OCI-LY3 (cell line): Measurements from ENCODE around the gene TMEM17.

ENCODE experiments used
- H2AFZ ChIP-seq: fragments of 200-600, 300-600 bp; shearing (Covaris generic); 2 replicates; pipeline ENCODE4 v1.6.0; 2014; ENCODE audit warnings: antibody characterized with exemption, low read depth, low read length
- H3K27ac ChIP-seq: fragments of 200-600, 300-600 bp; sonication (generic); 2 replicates; pipeline ENCODE4 v1.5.1; 2014; ENCODE audit warnings: mild to moderate bottlenecking, low read length, moderate library complexity, mixed read lengths
- H3K27me3 ChIP-seq: fragments of 200-600, 300-600 bp; sonication (generic); 2 replicates; pipeline ENCODE4 v1.6.1; 2014; ENCODE audit warnings: low read depth, low read length, mixed read lengths
- H3K36me3 ChIP-seq: fragments of 200-600, 300-600 bp; sonication (generic); replicated peaks from 2 replicates; pipeline ENCODE3; 2014; ENCODE audit warnings: low read depth, low read length, mixed read lengths
- H3K4me1 ChIP-seq: fragments of 300-600, 200-600 bp; sonication (generic); 2 replicates; pipeline ENCODE4 v1.6.1; 2014; ENCODE audit warnings: low read length, mixed read lengths
- H3K4me2 ChIP-seq: fragments of 200-600, 300-600 bp; sonication (generic); 2 replicates; pipeline ENCODE4 v1.6.1; 2014; ENCODE audit warnings: low read length, mixed read lengths
- H3K4me3 ChIP-seq: fragments of 300-600, 200-600 bp; sonication (generic); 2 replicates; pipeline ENCODE4 v1.5.1; 2014; ENCODE audit warnings: antibody characterized with exemption, mild to moderate bottlenecking, low read length, moderate library complexity
- H3K79me2 ChIP-seq: fragments of 300-600, 200-600 bp; shearing (Covaris generic); 2 replicates; pipeline ENCODE4 v1.6.1; 2014; ENCODE audit warnings: mild to moderate bottlenecking, low read length, mixed read lengths
- H3K9ac ChIP-seq: fragments of 300-600, 200-600 bp; shearing (Covaris generic); 2 replicates; pipeline ENCODE4 v1.6.0; 2014; ENCODE audit warnings: mild to moderate bottlenecking, low read length, moderate library complexity
- H3K9me3 ChIP-seq: fragments of 200-600, 300-600 bp; shearing (Covaris generic); 2 replicates; pipeline ENCODE4 v1.6.1; 2014; ENCODE audit warnings: low read length, mixed read lengths; ENCODE audit not compliant: insufficient read depth
- H4K20me1 ChIP-seq: fragments of 200-600, 300-600 bp; sonication (generic); 2 replicates; pipeline ENCODE4 v1.6.1; 2016; ENCODE audit warnings: low read length, mixed read lengths; ENCODE audit not compliant: insufficient read depth
- CTCF ChIP-seq: fragments of 200-600, 300-600 bp; sonication (generic); IDR thresholded peaks from 2 replicates; pipeline ENCODE4 v1.5.1; 2014; ENCODE audit warnings: antibody characterized with exemption, low read length, low read depth
- EZH2phosphoT487 ChIP-seq: fragments of 200-600 bp; shearing (Covaris generic); IDR thresholded peaks from 2 replicates; pipeline ENCODE4 v1.6.1; 2018; ENCODE audit warnings: antibody characterized with exemption, mixed run types, low read depth

Gene TMEM17

GRCh38 chr2:62479917-62480316, 26.1 kb downstream of the TMEM17 start:
- H3K4me1 ChIP-seq: peaks cover 6% of the 10 kb centered on the region; the same call in 1 of the 2 replicates
- no peaks in the 10 kb centered on the region for H3K79me2 ChIP-seq
- H3K27me3 ChIP-seq: no peaks in the 10 kb centered on the region
- H3K4me3 ChIP-seq: no peak overlapping the region
- H3K27ac ChIP-seq: no peak overlapping the region
- TF ChIP-seq CTCF: no peak
- TF ChIP-seq EZH2phosphoT487: no peak
- H3K9me3 ChIP-seq: no peaks in the 10 kb centered on the region
- H3K36me3 ChIP-seq: no peaks in the 10 kb centered on the region
- no peak overlapping the region for H3K9ac ChIP-seq
- no peak overlapping the region for H3K4me2 ChIP-seq
- no peak overlapping the region for H2AFZ ChIP-seq
- no peaks in the 10 kb centered on the region for H4K20me1 ChIP-seq

GRCh38 chr2:62478093-62478580, 27.9 kb downstream of the TMEM17 start:
- H3K27me3 ChIP-seq: no peaks in the 10 kb centered on the region
- H2AFZ ChIP-seq: peak overlapping the region; percentile 62
- TF ChIP-seq CTCF (no peak), EZH2phosphoT487 (no peak)
- no peaks in the 10 kb centered on the region for H3K79me2 ChIP-seq
- H3K4me3 ChIP-seq: no peak overlapping the region
- H3K4me1 ChIP-seq: peaks cover 8% of the 10 kb centered on the region; the same call in 1 of the 2 replicates
- 0 out of 2 replicates have a peak overlapping the region, but pooled peaks have one; percentile 18 for H3K4me2 ChIP-seq
- H3K9ac ChIP-seq: no peak overlapping the region; the same call in 1 of the 2 replicates
- no peak overlapping the region for H3K27ac ChIP-seq
- H3K36me3 ChIP-seq: no peaks in the 10 kb centered on the region
- H3K9me3 ChIP-seq: no peaks in the 10 kb centered on the region
- H4K20me1 ChIP-seq: no peaks in the 10 kb centered on the region

- Histone ChIP-seq H3K4me1 (peaks cover 8% of the 10 kb centered on the region; the same call in 1 of the 2 replicates), H3K79me2 (no peaks in the 10 kb centered on the region), H2AFZ (peak overlapping the region; percentile 62; the same call in 1 of the 2 replicates), H3K27ac (no peak overlapping the region), H3K27me3 (no peaks in the 10 kb centered on the region), H3K36me3 (no peaks in the 10 kb centered on the region), H3K4me2 (no peak overlapping the region), H3K4me3 (no peak overlapping the region), H3K9ac (no peak overlapping the region), H3K9me3 (no peaks in the 10 kb centered on the region), H4K20me1 (no peaks in the 10 kb centered on the region)
- TF ChIP-seq EZH2phosphoT487 (no peak), CTCF (no peak)
These were observed 28.4 kb downstream of the TMEM17 start for GRCh38 chr2:62477573-62477972.

GRCh38 chr2:62475172-62476011, 30.6 kb downstream of the TMEM17 start:
- no peak overlapping the region for H2AFZ ChIP-seq
- no peaks in the 10 kb centered on the region for H3K27me3 ChIP-seq
- H3K36me3 ChIP-seq: no peaks in the 10 kb centered on the region
- no peak for TF ChIP-seq EZH2phosphoT487
- no peak for TF ChIP-seq CTCF
- no peaks in the 10 kb centered on the region for H4K20me1 ChIP-seq
- peaks cover 8% of the 10 kb centered on the region; the same call in 1 of the 2 replicates for H3K4me1 ChIP-seq
- H3K9me3 ChIP-seq: no peaks in the 10 kb centered on the region
- no peak overlapping the region for H3K9ac ChIP-seq
- no peak overlapping the region for H3K27ac ChIP-seq
- no peak overlapping the region for H3K4me3 ChIP-seq
- no peak overlapping the region for H3K4me2 ChIP-seq
- no peaks in the 10 kb centered on the region for H3K79me2 ChIP-seq
